Osteocyte (in vitro differentiated cells): ENCODE measurements around the gene CFC1. TPM values are rescaled to one million over a fixed set of nuclear protein-coding genes. Genes with fewer than 3 reads are reported as not detected.
"Not testable (repeated sequence)": the region's sequence is repeated elsewhere in the genome, so short reads cannot be mapped to it uniquely, and the experiment has no call there.

Experiments
- DNase-seq: peaks from one replicate; pipeline ENCODE4 v3.0.0; 2021; ENCODE audit warnings: mixed read lengths; ENCODE audit not compliant: unreplicated experiment; ENCODE audit errors: extremely low spot score
- H3K27ac Mint-ChIP-seq: one replicate; pipeline ENCODE4 v1.8.0; 2021; ENCODE audit warnings: mild to moderate bottlenecking, mixed read lengths; ENCODE audit not compliant: unreplicated experiment
- H3K27me3 Mint-ChIP-seq: one replicate; pipeline ENCODE4 v1.8.0; 2021; ENCODE audit warnings: mixed read lengths; ENCODE audit not compliant: unreplicated experiment
- H3K36me3 Mint-ChIP-seq: one replicate; pipeline ENCODE4 v1.8.0; 2021; ENCODE audit warnings: mixed read lengths; ENCODE audit not compliant: unreplicated experiment
- H3K4me1 Mint-ChIP-seq: one replicate; pipeline ENCODE4 v1.8.0; 2021; ENCODE audit warnings: mixed read lengths; ENCODE audit not compliant: unreplicated experiment
- H3K4me3 Mint-ChIP-seq: one replicate; pipeline ENCODE4 v1.8.0; 2021; ENCODE audit warnings: mild to moderate bottlenecking, moderate library complexity, mixed read lengths; ENCODE audit not compliant: unreplicated experiment
- H3K9me3 Mint-ChIP-seq: one replicate; pipeline ENCODE4 v1.8.0; 2021; ENCODE audit warnings: mixed read lengths; ENCODE audit not compliant: unreplicated experiment
- long read RNA-seq: library from polyadenylated mRNA; unstranded; transcript quantifications from one replicate; pipeline ENCODE4 v2.0.0, GENCODE V29; 2021
- total RNA-seq: library from RNA; stranded (reverse); gene quantifications from 2 replicates; pipeline ENCODE4 v1.2.1, GENCODE V29; 2021

Gene CFC1
- not detected in 2 replicates for total RNA-seq
- long read RNA-seq = 0 reads

GRCh38 chr2:130599393-130599792 lies at the start of gene CFC1:
Gene CFC1 (minus strand): TSS chr2:130599575. CDS start chr2:130599287, 288 bp downstream.
- not testable (repeated sequence) for H3K4me1 Mint-ChIP-seq, H3K27ac Mint-ChIP-seq

GRCh38 chr2:130641688-130642087 lies 42.3 kb upstream of the CFC1 start:
- not testable (repeated sequence) for H3K4me3 Mint-ChIP-seq, H3K27me3 Mint-ChIP-seq, DNase-seq, H3K36me3 Mint-ChIP-seq, H3K9me3 Mint-ChIP-seq, H3K27ac Mint-ChIP-seq, H3K4me1 Mint-ChIP-seq

More at GRCh38 chr2:130599393-130599792, at the start of gene CFC1:
- H3K36me3 Mint-ChIP-seq, H3K9me3 Mint-ChIP-seq, H3K4me3 Mint-ChIP-seq, DNase-seq, H3K27me3 Mint-ChIP-seq: not testable (repeated sequence)

GRCh38 chr2:130638973-130639372 lies 39.6 kb upstream of the CFC1 start:
- H3K27ac Mint-ChIP-seq, H3K4me3 Mint-ChIP-seq, H3K9me3 Mint-ChIP-seq, H3K36me3 Mint-ChIP-seq, H3K4me1 Mint-ChIP-seq, H3K27me3 Mint-ChIP-seq, DNase-seq: not testable (repeated sequence)

- not testable (repeated sequence) for H3K4me3 Mint-ChIP-seq, H3K4me1 Mint-ChIP-seq, H3K36me3 Mint-ChIP-seq, H3K27ac Mint-ChIP-seq, H3K9me3 Mint-ChIP-seq, DNase-seq, H3K27me3 Mint-ChIP-seq
Observed at GRCh38 chr2:130628784-130629475, 29.6 kb upstream of the CFC1 start.

GRCh38 chr2:130611140-130611539 lies 11.8 kb upstream of the CFC1 start, which contains the start of gene POTEJ:
Gene POTEJ (plus strand): TSS chr2:130611440. CDS start chr2:130611533, 93 bp downstream.
- not testable (repeated sequence) for H3K27me3 Mint-ChIP-seq, H3K27ac Mint-ChIP-seq, H3K4me1 Mint-ChIP-seq, H3K4me3 Mint-ChIP-seq, H3K36me3 Mint-ChIP-seq, DNase-seq, H3K9me3 Mint-ChIP-seq

GRCh38 chr2:130610486-130610885 lies 11.1 kb upstream of the CFC1 start:
- not testable (repeated sequence) for H3K36me3 Mint-ChIP-seq, H3K9me3 Mint-ChIP-seq, H3K4me3 Mint-ChIP-seq, H3K4me1 Mint-ChIP-seq, H3K27ac Mint-ChIP-seq, DNase-seq, H3K27me3 Mint-ChIP-seq

GRCh38 chr2:130609002-130609920 lies 9.9 kb upstream of the CFC1 start:
- H3K4me1 Mint-ChIP-seq, DNase-seq, H3K36me3 Mint-ChIP-seq, H3K9me3 Mint-ChIP-seq, H3K27me3 Mint-ChIP-seq, H3K27ac Mint-ChIP-seq, H3K4me3 Mint-ChIP-seq: not testable (repeated sequence)

GRCh38 chr2:130608276-130609001 lies 9.1 kb upstream of the CFC1 start:
- H3K27ac Mint-ChIP-seq, H3K36me3 Mint-ChIP-seq, H3K9me3 Mint-ChIP-seq, H3K4me1 Mint-ChIP-seq, H3K27me3 Mint-ChIP-seq, DNase-seq, H3K4me3 Mint-ChIP-seq: not testable (repeated sequence)

GRCh38 chr2:130601648-130602302 lies 2.4 kb upstream of the CFC1 start:
- not testable (repeated sequence) for H3K4me1 Mint-ChIP-seq, H3K9me3 Mint-ChIP-seq, H3K27me3 Mint-ChIP-seq, H3K36me3 Mint-ChIP-seq, DNase-seq, H3K27ac Mint-ChIP-seq, H3K4me3 Mint-ChIP-seq

GRCh38 chr2:130599926-130600325 lies 551 bp upstream of the CFC1 start:
- H3K27ac Mint-ChIP-seq, H3K9me3 Mint-ChIP-seq, DNase-seq, H3K27me3 Mint-ChIP-seq, H3K4me1 Mint-ChIP-seq, H3K4me3 Mint-ChIP-seq, H3K36me3 Mint-ChIP-seq: not testable (repeated sequence)

GRCh38 chr2:130598463-130598862 lies 912 bp downstream of the CFC1 start:
- H3K36me3 Mint-ChIP-seq, H3K4me1 Mint-ChIP-seq, H3K4me3 Mint-ChIP-seq, H3K27ac Mint-ChIP-seq, H3K9me3 Mint-ChIP-seq, H3K27me3 Mint-ChIP-seq: not testable (repeated sequence)
- DNase-seq = peak; percentile 78
